Vagina (tissue), 2 donors: ENCODE data around the gene DOCK2. TPM values are rescaled to one million over a fixed set of nuclear protein-coding genes. Genes with fewer than 3 reads are reported as not detected.

Experiments used
- DNase-seq, 2 donors: peaks; one replicate each; pipeline ENCODE4 v3.0.0-alpha.2; 2017; ENCODE audit errors: extremely low spot score in 2 of 2
- H3K27ac ChIP-seq: fragments of 200-600 bp; sonication (generic); one replicate; pipeline ENCODE4 v1.5.1; 2019
- H3K27me3 ChIP-seq: fragments of 200-600 bp; sonication (generic); one replicate; pipeline ENCODE4 v1.5.1; 2019
- H3K36me3 ChIP-seq, 2 donors: fragments of 200-600 bp; sonication (generic); one replicate each; pipeline ENCODE4 v1.5.1; 2017 to 2019
- H3K4me1 ChIP-seq: fragments of 200-600 bp; sonication (generic); one replicate; pipeline ENCODE4 v1.5.1; 2019
- H3K4me3 ChIP-seq, 2 donors: fragments of 200-600 bp; sonication (generic); 1 replicate in 1 of 2; 2 replicates in 1 of 2; pipeline ENCODE4 v1.5.1; 2016 to 2019
- H3K9me3 ChIP-seq: fragments of 200-600 bp; sonication (generic); one replicate; pipeline ENCODE4 v1.5.1; 2019
- CTCF ChIP-seq, 3 experiments: fragments of 450-650 bp in 2 of 3; fragments of 200-600 bp in 1 of 3; sonication (generic) in 1 of 3; IDR thresholded peaks; one replicate each; pipeline ENCODE4 v1.5.1; 2017 to 2019; ENCODE audit warnings: antibody characterized with exemption in 3 of 3, mild to moderate bottlenecking in 2 of 3, moderate library complexity in 2 of 3
- POLR2A ChIP-seq, 2 donors: fragments of 450-650 bp; IDR thresholded peaks; one replicate each; pipeline ENCODE4 v1.6.1; 2017; ENCODE audit warnings: antibody characterized with exemption in 2 of 2, mild to moderate bottlenecking in 2 of 2, moderate library complexity in 2 of 2
- POLR2AphosphoS5 ChIP-seq, 2 donors: sonication (generic); formaldehyde crosslinking; IDR thresholded peaks; one replicate each; pipeline ENCODE4 v1.9.0; 2017; ENCODE audit warnings: antibody characterized with exemption in 2 of 2, mild to moderate bottlenecking in 2 of 2, low read depth in 1 of 2; ENCODE audit not compliant: insufficient read depth in 1 of 2
- intact Hi-C: fragments of 100-400 bp; cut with DNase I; formaldehyde crosslinking; loops from one replicate; pipeline ENCODE4 v1.15.1; 2023
- total RNA-seq: library from RNA; depleted of rRNA; stranded (reverse); fragments of >200 nt; gene quantifications from one replicate; pipeline ENCODE4 v1.2.3, GENCODE V29; 2016

DOCK2 gene
- total RNA-seq, 1 donor from 2014 or later: 18.2 TPM

- Histone ChIP-seq H3K4me1 (no peaks in the 10 kb centered on the region), H3K9me3 (no peaks in the 10 kb centered on the region), H3K27me3 (no peaks in the 10 kb centered on the region), H3K36me3 (no peaks in the 10 kb centered on the region), H3K27ac (no peak overlapping the region), H3K4me3 (no peak overlapping the region)
- TF ChIP-seq CTCF (IDR thresholded peaks at IDR 0.05) (no peak), POLR2A (IDR thresholded peaks at IDR 0.05) (no peak), POLR2AphosphoS5 (IDR thresholded peaks at IDR 0.05; ENCODE audit: insufficient read depth in 1 of 2, low read depth in 1 of 2) (no peak)
- DNase-seq: no peak
- intact Hi-C loops: no loop called here
Observed at GRCh38 chr5:169864483-169864882, 227.4 kb downstream of the DOCK2 start.

- H3K27ac ChIP-seq: no peak overlapping the region
- H3K4me1 ChIP-seq: no peaks in the 10 kb centered on the region
- H3K36me3 ChIP-seq: no peaks in the 10 kb centered on the region
- H3K4me3 ChIP-seq: no peak overlapping the region
- no peak for DNase-seq
- no peaks in the 10 kb centered on the region for H3K27me3 ChIP-seq
- no peaks in the 10 kb centered on the region for H3K9me3 ChIP-seq
- TF ChIP-seq POLR2AphosphoS5 (IDR thresholded peaks at IDR 0.05; ENCODE audit: insufficient read depth in 1 of 2, low read depth in 1 of 2) (no peak), CTCF (IDR thresholded peaks at IDR 0.05) (no peak), POLR2A (IDR thresholded peaks at IDR 0.05) (no peak)
- intact Hi-C loops: no loop called here
Observed at GRCh38 chr5:169867347-169867746, 230.3 kb downstream of the DOCK2 start.

GRCh38 chr5:169869066-169869465 is 232.0 kb downstream of the DOCK2 start:
- H3K36me3 ChIP-seq: no peaks in the 10 kb centered on the region
- no peaks in the 10 kb centered on the region for H3K27me3 ChIP-seq
- no peaks in the 10 kb centered on the region for H3K9me3 ChIP-seq
- intact Hi-C loops: no loop called here
- no peak for DNase-seq
- H3K4me3 ChIP-seq: no peak overlapping the region
- no peaks in the 10 kb centered on the region for H3K4me1 ChIP-seq
- no peak for TF ChIP-seq CTCF (IDR thresholded peaks at IDR 0.05)
- no peak for TF ChIP-seq POLR2A (IDR thresholded peaks at IDR 0.05)
- TF ChIP-seq POLR2AphosphoS5 (IDR thresholded peaks at IDR 0.05; ENCODE audit: insufficient read depth in 1 of 2, low read depth in 1 of 2): no peak
- no peak overlapping the region for H3K27ac ChIP-seq

GRCh38 chr5:169870211-169870610 is 233.1 kb downstream of the DOCK2 start:
- Histone ChIP-seq H3K4me1 (no peaks in the 10 kb centered on the region), H3K27me3 (no peaks in the 10 kb centered on the region), H3K9me3 (no peaks in the 10 kb centered on the region), H3K4me3 (no peak overlapping the region), H3K27ac (no peak overlapping the region), H3K36me3 (no peaks in the 10 kb centered on the region)
- DNase-seq: no peak
- intact Hi-C loops: no loop called here
- TF ChIP-seq POLR2AphosphoS5 (IDR thresholded peaks at IDR 0.05; ENCODE audit: insufficient read depth in 1 of 2, low read depth in 1 of 2): no peak
- TF ChIP-seq POLR2A (IDR thresholded peaks at IDR 0.05): no peak
- TF ChIP-seq CTCF (IDR thresholded peaks at IDR 0.05): no peak

- Histone ChIP-seq H3K4me1 (no peaks in the 10 kb centered on the region), H3K4me3 (no peak overlapping the region), H3K36me3 (no peaks in the 10 kb centered on the region), H3K27ac (no peak overlapping the region), H3K27me3 (no peaks in the 10 kb centered on the region), H3K9me3 (no peaks in the 10 kb centered on the region)
- intact Hi-C loops: no loop called here
- TF ChIP-seq CTCF (IDR thresholded peaks at IDR 0.05): no peak
- TF ChIP-seq POLR2AphosphoS5 (IDR thresholded peaks at IDR 0.05; ENCODE audit: insufficient read depth in 1 of 2, low read depth in 1 of 2): no peak
- no peak for TF ChIP-seq POLR2A (IDR thresholded peaks at IDR 0.05)
- no peak for DNase-seq
Observed at GRCh38 chr5:169871826-169872490, 234.9 kb downstream of the DOCK2 start.
